MV-4-11 (cell line): ENCODE data around the gene LIPE.

ENCODE experiments used
- DNase-seq: peaks from one replicate; lab custom pipeline; 2025; lab: John Stamatoyannopoulos, UW

The LIPE gene

DNA sequence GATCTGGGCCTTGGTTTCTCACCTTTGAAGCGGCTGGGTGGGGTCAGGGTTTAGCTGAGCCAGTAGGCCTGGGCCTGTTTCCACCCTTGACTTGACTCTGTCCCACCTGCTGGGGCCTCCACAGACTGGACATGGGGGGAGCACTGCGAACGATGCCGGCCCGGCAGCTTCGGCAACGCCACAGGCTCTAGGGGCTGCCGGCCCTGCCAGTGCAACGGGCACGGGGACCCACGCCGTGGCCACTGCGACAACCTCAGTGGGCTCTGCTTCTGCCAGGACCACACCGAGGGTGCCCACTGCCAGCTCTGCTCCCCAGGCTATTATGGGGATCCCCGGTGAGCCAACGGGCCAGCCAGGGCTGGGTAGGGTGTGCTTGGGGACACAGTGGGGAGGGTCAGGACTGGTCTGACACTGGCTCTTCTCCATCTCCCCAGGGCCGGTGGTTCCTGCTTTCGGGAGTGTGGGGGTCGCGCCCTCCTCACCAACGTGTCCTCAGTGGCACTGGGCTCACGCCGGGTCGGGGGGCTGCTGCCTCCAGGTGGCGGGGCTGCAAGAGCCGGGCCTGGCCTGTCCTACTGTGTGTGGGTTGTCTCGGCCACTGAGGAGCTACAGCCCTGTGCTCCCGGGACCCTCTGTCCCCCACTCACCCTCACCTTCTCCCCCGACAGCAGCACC lies 73.7 kb downstream of the LIPE start:
- DNase-seq: no peak

DNA sequence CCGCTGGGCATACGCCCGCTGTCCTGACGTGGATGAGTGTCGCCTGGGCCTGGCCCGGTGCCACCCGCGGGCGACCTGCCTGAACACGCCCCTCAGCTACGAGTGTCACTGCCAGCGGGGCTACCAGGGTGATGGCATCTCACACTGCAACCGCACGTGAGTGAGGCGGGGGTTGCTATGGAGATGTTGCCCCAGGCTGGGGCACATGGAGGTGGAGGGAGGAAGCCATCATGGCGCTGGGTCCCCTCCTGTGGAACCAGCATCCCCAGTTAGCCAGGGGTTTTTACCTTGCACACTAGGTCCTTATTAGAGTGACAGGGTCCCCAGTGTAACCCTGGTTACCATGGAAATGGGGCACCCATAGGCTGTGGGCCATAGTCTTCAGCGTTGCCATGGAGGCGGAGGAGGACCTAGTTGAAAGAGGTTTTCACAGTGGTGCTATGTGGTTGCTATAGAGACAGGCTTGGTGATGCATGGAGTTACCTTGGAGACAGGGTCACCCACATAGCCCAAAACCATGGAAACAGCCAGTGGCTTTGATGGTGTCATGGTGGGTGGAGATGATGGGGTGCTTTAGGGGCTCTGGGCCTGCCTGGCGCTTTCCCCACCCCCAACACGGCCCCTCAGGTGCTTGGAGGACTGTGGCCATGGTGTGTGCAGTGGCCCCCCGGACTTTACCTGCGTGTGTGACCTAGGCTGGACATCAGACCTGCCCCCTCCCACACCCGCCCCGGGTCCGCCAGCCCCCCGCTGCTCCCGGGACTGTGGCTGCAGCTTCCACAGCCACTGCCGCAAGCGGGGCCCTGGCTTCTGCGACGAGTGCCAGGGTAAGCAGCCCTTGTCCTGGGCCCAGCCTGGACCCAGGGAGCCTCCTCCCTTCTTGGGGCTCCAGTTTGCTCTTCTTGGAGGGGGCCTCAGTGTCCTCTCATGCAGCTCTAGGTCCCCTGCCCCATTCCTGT lies 74.6 kb downstream of the LIPE start:
- peak; percentile 23 for DNase-seq
